Endothelial cell (in vitro differentiated cells): Measurements from ENCODE around the gene RASGRP1. TPM values are rescaled to one million over a fixed set of nuclear protein-coding genes. Genes with fewer than 3 reads are reported as not detected.

Source experiments
- DNase-seq: peaks from one replicate; pipeline ENCODE4 v3.0.0; 2021; ENCODE audit warnings: low spot score
- H3K27ac Mint-ChIP-seq: one replicate; pipeline ENCODE4 v1.8.0; 2021; ENCODE audit warnings: mixed read lengths, inconsistent platforms; ENCODE audit not compliant: unreplicated experiment
- H3K27me3 Mint-ChIP-seq: one replicate; pipeline ENCODE4 v1.8.0; 2021; ENCODE audit warnings: mild to moderate bottlenecking, moderate library complexity, mixed read lengths, inconsistent platforms; ENCODE audit not compliant: unreplicated experiment
- H3K36me3 Mint-ChIP-seq: one replicate; pipeline ENCODE4 v1.8.0; 2021; ENCODE audit warnings: mild to moderate bottlenecking, low read depth, mixed read lengths, inconsistent platforms; ENCODE audit not compliant: unreplicated experiment
- H3K4me1 Mint-ChIP-seq: one replicate; pipeline ENCODE4 v1.8.0; 2021; ENCODE audit warnings: mild to moderate bottlenecking, mixed read lengths, inconsistent platforms; ENCODE audit not compliant: unreplicated experiment
- H3K4me3 Mint-ChIP-seq: one replicate; pipeline ENCODE4 v1.8.0; 2021; ENCODE audit warnings: mild to moderate bottlenecking, mixed read lengths, inconsistent platforms; ENCODE audit not compliant: unreplicated experiment
- H3K9me3 Mint-ChIP-seq: one replicate; pipeline ENCODE4 v1.8.0; 2021; ENCODE audit warnings: mixed read lengths, inconsistent platforms; ENCODE audit not compliant: unreplicated experiment
- total RNA-seq: library from RNA; stranded (reverse); fragmentation: NEBNext Ultra II Directional; extraction: Animal tissue kit (Norgen Biotek cat#: 25700); gene quantifications from one replicate; pipeline ENCODE4 v1.2.1, GENCODE V29; 2021; ENCODE audit not compliant: unreplicated experiment
- TF ChIP-seq, protein P1 (sequence below): fragments of 200-600 bp; sonication (generic); IDR thresholded peaks from one replicate; pipeline ENCODE4 v1.5.0; 2021; ENCODE audit warnings: antibody characterized with exemption; ENCODE audit not compliant: unreplicated experiment

RASGRP1 gene
- total RNA-seq, 1 donor from 2014 or later, result 0.49 TPM

DNA sequence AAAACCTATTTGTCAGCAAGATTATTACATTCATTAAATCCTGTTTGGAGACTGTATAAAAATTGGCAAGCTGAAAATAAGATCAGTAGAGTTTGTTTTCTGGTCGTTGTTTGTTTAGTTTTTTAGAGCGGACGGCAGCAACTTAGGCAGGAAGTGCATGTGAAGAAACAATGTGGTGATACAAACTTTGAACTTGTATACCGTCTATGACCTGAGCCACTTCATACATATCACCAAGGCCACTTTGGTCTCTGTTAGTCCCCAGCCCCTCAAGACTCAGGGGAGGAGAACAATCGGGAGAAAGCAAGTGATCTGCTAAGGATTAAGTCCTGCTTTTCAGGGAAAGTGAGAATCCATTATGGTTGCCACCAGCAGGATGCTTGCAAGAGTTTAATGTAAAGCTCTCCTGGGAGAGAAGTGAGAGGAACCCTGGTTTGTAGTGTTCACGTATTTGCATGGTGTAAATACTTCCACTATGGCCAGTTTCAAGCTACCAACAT, 31.1 kb downstream of the RASGRP1 start:
- no peak for DNase-seq
- Mint-ChIP-seq H3K9me3 (no peaks in the 10 kb centered on the region), H3K4me3 (no peak overlapping the region), H3K27ac (no peak overlapping the region), H3K4me1 (peaks cover 16% of the 10 kb centered on the region), H3K36me3 (no peaks in the 10 kb centered on the region), H3K27me3 (peaks cover 2% of the 10 kb centered on the region)
- TF ChIP-seq, protein P1, sequence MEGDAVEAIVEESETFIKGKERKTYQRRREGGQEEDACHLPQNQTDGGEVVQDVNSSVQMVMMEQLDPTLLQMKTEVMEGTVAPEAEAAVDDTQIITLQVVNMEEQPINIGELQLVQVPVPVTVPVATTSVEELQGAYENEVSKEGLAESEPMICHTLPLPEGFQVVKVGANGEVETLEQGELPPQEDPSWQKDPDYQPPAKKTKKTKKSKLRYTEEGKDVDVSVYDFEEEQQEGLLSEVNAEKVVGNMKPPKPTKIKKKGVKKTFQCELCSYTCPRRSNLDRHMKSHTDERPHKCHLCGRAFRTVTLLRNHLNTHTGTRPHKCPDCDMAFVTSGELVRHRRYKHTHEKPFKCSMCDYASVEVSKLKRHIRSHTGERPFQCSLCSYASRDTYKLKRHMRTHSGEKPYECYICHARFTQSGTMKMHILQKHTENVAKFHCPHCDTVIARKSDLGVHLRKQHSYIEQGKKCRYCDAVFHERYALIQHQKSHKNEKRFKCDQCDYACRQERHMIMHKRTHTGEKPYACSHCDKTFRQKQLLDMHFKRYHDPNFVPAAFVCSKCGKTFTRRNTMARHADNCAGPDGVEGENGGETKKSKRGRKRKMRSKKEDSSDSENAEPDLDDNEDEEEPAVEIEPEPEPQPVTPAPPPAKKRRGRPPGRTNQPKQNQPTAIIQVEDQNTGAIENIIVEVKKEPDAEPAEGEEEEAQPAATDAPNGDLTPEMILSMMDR, result no peak

DNA sequence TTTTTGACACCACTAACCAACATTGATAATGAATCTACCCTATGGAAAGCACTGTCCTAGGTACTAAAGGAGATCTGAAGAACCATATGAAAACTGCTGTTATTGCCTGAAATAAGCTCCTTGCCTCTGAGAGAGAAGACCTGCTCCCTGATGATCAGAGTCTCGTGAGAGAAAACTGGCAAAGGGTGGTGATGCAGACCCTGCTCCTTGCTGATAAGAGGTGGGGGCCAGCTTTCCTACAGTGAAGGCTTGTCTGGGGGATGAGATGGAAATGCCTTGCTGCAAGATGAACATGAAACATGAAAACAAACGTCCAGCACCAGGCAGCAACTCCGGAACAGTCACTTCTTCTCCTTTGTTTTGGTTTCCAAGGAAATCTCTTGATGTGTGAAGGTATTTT, 31.9 kb downstream of the RASGRP1 start:
- no peak for DNase-seq
- peaks cover 5% of the 10 kb centered on the region for H3K27me3 Mint-ChIP-seq
- peaks cover 16% of the 10 kb centered on the region for H3K4me1 Mint-ChIP-seq
- TF ChIP-seq, protein P1, result no peak
- H3K9me3 Mint-ChIP-seq, result no peaks in the 10 kb centered on the region
- no peak overlapping the region for H3K4me3 Mint-ChIP-seq
- H3K36me3 Mint-ChIP-seq, result no peaks in the 10 kb centered on the region
- no peak overlapping the region for H3K27ac Mint-ChIP-seq

DNA sequence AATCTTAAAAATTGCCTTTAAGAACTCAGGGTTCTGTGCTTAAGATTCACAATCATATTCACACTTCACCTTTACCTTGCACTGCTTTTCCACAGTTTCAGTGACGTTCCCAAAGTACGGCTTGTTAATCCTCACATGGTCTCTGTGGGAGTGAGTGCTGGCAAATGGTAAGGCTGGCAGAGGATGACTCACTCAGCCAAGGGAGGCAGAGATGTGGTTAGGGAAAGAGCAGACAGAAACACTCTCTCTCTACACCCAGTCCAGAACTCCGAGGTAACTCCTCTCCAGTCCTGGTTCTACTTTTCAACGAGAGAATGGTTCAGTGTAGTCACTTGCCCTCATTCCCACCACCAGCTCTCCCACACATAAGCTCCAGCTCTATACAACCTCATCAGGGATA, 33.1 kb downstream of the RASGRP1 start:
- no peak overlapping the region for H3K27ac Mint-ChIP-seq
- no peak overlapping the region for H3K4me3 Mint-ChIP-seq
- DNase-seq, result no peak
- no peaks in the 10 kb centered on the region for H3K36me3 Mint-ChIP-seq
- H3K9me3 Mint-ChIP-seq, result no peaks in the 10 kb centered on the region
- peaks cover 5% of the 10 kb centered on the region for H3K27me3 Mint-ChIP-seq
- peaks cover 16% of the 10 kb centered on the region for H3K4me1 Mint-ChIP-seq
- TF ChIP-seq, protein P1, result no peak

DNA sequence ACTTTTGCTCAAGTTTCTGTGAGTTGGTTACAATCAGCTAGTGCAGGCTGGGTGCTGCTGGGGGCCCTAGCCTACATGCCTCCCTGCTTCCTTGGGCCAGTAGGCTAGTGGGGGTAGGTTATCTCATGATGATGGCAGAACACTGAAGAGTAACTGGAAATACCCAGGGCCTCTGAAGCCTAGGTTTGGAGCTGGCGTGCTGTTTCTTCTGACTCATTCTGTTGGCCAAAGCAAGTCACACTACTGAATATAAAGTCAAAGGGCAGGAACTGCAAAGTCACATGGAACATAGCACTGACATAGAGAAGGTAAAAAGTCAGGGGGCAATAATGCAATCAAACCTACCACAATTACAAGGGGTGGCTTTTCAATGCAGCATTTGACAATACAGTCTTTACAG, 34.5 kb downstream of the RASGRP1 start:
- H3K27ac Mint-ChIP-seq, result no peak overlapping the region
- no peaks in the 10 kb centered on the region for H3K36me3 Mint-ChIP-seq
- DNase-seq, result no peak
- no peaks in the 10 kb centered on the region for H3K9me3 Mint-ChIP-seq
- TF ChIP-seq, protein P1, result no peak
- H3K27me3 Mint-ChIP-seq, result peaks cover 5% of the 10 kb centered on the region
- no peak overlapping the region for H3K4me3 Mint-ChIP-seq
- H3K4me1 Mint-ChIP-seq, result peaks cover 16% of the 10 kb centered on the region

DNA sequence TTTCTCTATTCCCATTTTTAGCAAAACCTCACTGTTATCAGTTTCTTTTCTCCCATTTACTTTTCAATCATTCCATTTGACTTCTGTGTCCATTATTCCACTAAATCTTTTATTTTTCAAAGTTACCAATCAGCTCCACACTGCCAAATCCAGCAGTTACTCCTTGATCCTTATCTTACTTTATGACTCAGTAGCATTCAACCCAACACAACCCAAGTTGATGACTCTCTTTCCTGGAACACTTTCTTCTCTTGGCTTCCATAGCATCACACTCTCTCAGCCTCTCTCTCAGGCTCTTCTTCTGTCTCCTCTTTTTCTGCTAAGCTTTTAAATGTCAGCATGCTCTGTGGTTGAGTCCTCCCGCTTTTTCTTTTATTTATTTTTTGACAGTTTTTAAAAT, 36.3 kb downstream of the RASGRP1 start:
- H3K27ac Mint-ChIP-seq, result no peak overlapping the region
- peaks cover 4% of the 10 kb centered on the region for H3K27me3 Mint-ChIP-seq
- TF ChIP-seq, protein P1, result no peak
- H3K9me3 Mint-ChIP-seq, result no peaks in the 10 kb centered on the region
- H3K4me3 Mint-ChIP-seq, result no peak overlapping the region
- DNase-seq, result no peak
- peaks cover 5% of the 10 kb centered on the region for H3K4me1 Mint-ChIP-seq
- no peaks in the 10 kb centered on the region for H3K36me3 Mint-ChIP-seq
